GM12878 (cell line): ENCODE results near the gene MAMDC2. TPM values are rescaled to one million over a fixed set of nuclear protein-coding genes. Genes with fewer than 3 reads are reported as not detected.

Experiments
- ATAC-seq: fragments of 200-7000 bp; cut with Tn5 transposase; 3 replicates; pipeline ENCODE4 v1.9.1; 2020; ENCODE audit warnings: mild to moderate bottlenecking, moderate library complexity
- BruUV-seq: library from RNA; stranded (reverse); fragments of 400-500 nt; replicated peaks from 2 replicates; lab custom pipeline; 2021; lab: Mats Ljungman, UMichigan
- CTCF ChIA-PET: fragments of 300-600 bp; sonication (Branson Sonifier 250); formaldehyde crosslinking; extraction: SDS; loops from one replicate; lab custom pipeline; 2021; ENCODE audit warnings: inconsistent platforms; lab: Yijun Ruan, JAX
- POLR2A ChIA-PET: fragments of 350-600 bp; formaldehyde crosslinking; extraction: SDS; loops from one replicate; lab custom pipeline; 2021; ENCODE audit warnings: inconsistent platforms; lab: Charles Lee
- RAD21 ChIA-PET: fragments of 300-600 bp; sonication (Branson Sonifier 250); formaldehyde crosslinking; loops from one replicate; lab custom pipeline; 2023; ENCODE audit warnings: antibody characterized with exemption; ENCODE audit not compliant: unreplicated experiment; lab: Charles Lee
- SMC1A ChIA-PET: fragments of 300-600 bp; sonication (Branson Sonifier 250); formaldehyde crosslinking; loops from one replicate; lab custom pipeline; 2023; ENCODE audit not compliant: unreplicated experiment, uncharacterized antibody; lab: Charles Lee
- DNase-seq: peaks from one replicate; pipeline ENCODE4 v3.0.0-alpha.2; 2011; ENCODE audit warnings: low read depth, low spot score
- FAIRE-seq: peaks from 3 replicates; lab custom pipeline; 2011; peaks lifted over from hg19 to GRCh38; lab: Jason Lieb, UNC
- H2AFZ ChIP-seq: 2 replicates; pipeline ENCODE4 v1.6.0; 2011; ENCODE audit warnings: low read depth, low read length, control low read depth; ENCODE audit not compliant: control insufficient read depth
- H3K27ac ChIP-seq: 2 replicates; pipeline ENCODE4 v1.5.1; 2011; ENCODE audit warnings: control low read depth; ENCODE audit not compliant: control insufficient read depth, insufficient read depth
- H3K27me3 ChIP-seq, 2 experiments: replicated peaks in 1 of 2; 2 replicates each; pipeline versions ENCODE4 v1.6.0 to v1.6.1; 2011; ENCODE audit warnings: low read length in 1 of 2; ENCODE audit not compliant: control insufficient read depth in 2 of 2, insufficient read depth in 2 of 2
- H3K36me3 ChIP-seq, 2 experiments: 2 replicates each; pipeline ENCODE4 v1.5.1; 2011; ENCODE audit warnings: low read length in 1 of 2; ENCODE audit not compliant: control insufficient read depth in 2 of 2, insufficient read depth in 2 of 2
- H3K4me1 ChIP-seq: 2 replicates; pipeline ENCODE4 v1.6.1; 2011; ENCODE audit warnings: mild to moderate bottlenecking, low read length, moderate library complexity, mixed read lengths; ENCODE audit not compliant: control insufficient read depth, insufficient read depth
- H3K4me2 ChIP-seq: 2 replicates; pipeline ENCODE4 v1.6.0; 2011; ENCODE audit warnings: control low read depth; ENCODE audit not compliant: control insufficient read depth, insufficient read depth
- H3K4me3 ChIP-seq: fragments of 200-600 bp; sonication (generic); 2 replicates; pipeline ENCODE4 v1.5.1; 2016
- H3K79me2 ChIP-seq: 2 replicates; pipeline ENCODE4 v1.6.0; 2011; ENCODE audit warnings: low read length; ENCODE audit not compliant: control insufficient read depth, insufficient read depth
- H3K9ac ChIP-seq: 2 replicates; pipeline ENCODE4 v1.8.0; 2011; ENCODE audit warnings: low read length, control low read depth, mixed read lengths; ENCODE audit not compliant: control insufficient read depth, insufficient read depth
- H3K9me3 ChIP-seq: replicated peaks from 3 replicates; pipeline ENCODE4 v1.5.1; 2011; ENCODE audit warnings: mild to moderate bottlenecking, low read length; ENCODE audit not compliant: control insufficient read depth, insufficient read depth
- H4K20me1 ChIP-seq: 2 replicates; pipeline ENCODE4 v1.6.0; 2011; ENCODE audit not compliant: control insufficient read depth, insufficient read depth
- BHLHE40 ChIP-seq, 2 experiments: fragments of 450-650 bp in 1 of 2; IDR thresholded peaks; 2 replicates each; pipeline ENCODE4 v1.6.1; 2011 to 2017; ENCODE audit warnings: low read depth in 2 of 2, borderline replicate concordance in 1 of 2, improper control_type of control experiment in 1 of 2, low read length in 1 of 2, mild to moderate bottlenecking in 1 of 2
- HDAC2 ChIP-seq: fragments of 200-600 bp; sonication (generic); IDR thresholded peaks from 2 replicates; pipeline ENCODE4 v1.6.1; 2017
- MTA2 ChIP-seq: fragments of 450-650 bp; IDR thresholded peaks from 2 replicates; pipeline ENCODE4 v1.6.1; 2016; ENCODE audit warnings: low read depth, mild to moderate bottlenecking, moderate library complexity
- ZBED1 ChIP-seq: IDR thresholded peaks from 2 replicates; pipeline ENCODE4 v1.6.1; 2016; ENCODE audit warnings: borderline replicate concordance
- WGBS: methylation state at CpG from one replicate; pipeline ENCODE4 v1.1.6; 2016; ENCODE audit warnings: low lambda C conversion rate; ENCODE audit not compliant: insufficient replicate concordance, insufficient coverage; ENCODE audit errors: missing lambda C conversion rate; 5-methylcytosine and 5-hydroxymethylcytosine counted together
- in situ Hi-C: fragments of 300-500 bp; cut with MboI; formaldehyde crosslinking; loops from 9 replicates; pipeline ENCODE4 v1.14.3; 2018; ENCODE audit warnings: mixed read lengths
- intact Hi-C: fragments of 100-400 bp; cut with micrococcal nuclease; formaldehyde crosslinking; loops from one replicate; pipeline ENCODE4 v1.14.2; 2022; ENCODE audit not compliant: unreplicated experiment
- polyA plus RNA-seq, 11 experiments: library from polyadenylated mRNA; depleted of rRNA in 4 of 11; unstranded in 6 of 11; stranded (reverse) in 5 of 11; fragments of >200 nt; fragmentation: Nextera tagmentation in 4 of 11; fragmentation: Illumina TruSeq in 1 of 11; extraction: Ambion mirVana in 4 of 11; extraction: Trizol in 1 of 11; gene quantifications; 1 replicate in 1 of 11; 2 replicates in 10 of 11; pipeline versions ENCODE4 v1.2.1 to v1.2.3, GENCODE V29; 2011 to 2016; ENCODE audit warnings: inconsistent platforms in 2 of 11, missing spikeins in 2 of 11, low read depth in 1 of 11
- total RNA-seq, 4 experiments: library from RNA; depleted of rRNA in 3 of 4; stranded (reverse); fragments of >200 nt in 3 of 4; fragmentation: Illumina TruSeq in 1 of 4; extraction: Trizol in 1 of 4; gene quantifications; 2 replicates each; pipeline versions ENCODE4 v1.2.1 to v1.2.3, GENCODE V29; 2013 to 2021
- TF ChIP-seq, protein P1 (sequence below): IDR thresholded peaks from 2 replicates; pipeline ENCODE4 v1.6.1; 2012; ENCODE audit warnings: low read depth, low read length, improper control_type of control experiment

The MAMDC2 gene
- total and polyA plus RNA-seq, 10 of the 15 experiments (the other 5 are each of a cell fraction or from before 2014, with no cell fraction given) = 0.01 to 0.09 TPM; not detected in 8

DNA sequence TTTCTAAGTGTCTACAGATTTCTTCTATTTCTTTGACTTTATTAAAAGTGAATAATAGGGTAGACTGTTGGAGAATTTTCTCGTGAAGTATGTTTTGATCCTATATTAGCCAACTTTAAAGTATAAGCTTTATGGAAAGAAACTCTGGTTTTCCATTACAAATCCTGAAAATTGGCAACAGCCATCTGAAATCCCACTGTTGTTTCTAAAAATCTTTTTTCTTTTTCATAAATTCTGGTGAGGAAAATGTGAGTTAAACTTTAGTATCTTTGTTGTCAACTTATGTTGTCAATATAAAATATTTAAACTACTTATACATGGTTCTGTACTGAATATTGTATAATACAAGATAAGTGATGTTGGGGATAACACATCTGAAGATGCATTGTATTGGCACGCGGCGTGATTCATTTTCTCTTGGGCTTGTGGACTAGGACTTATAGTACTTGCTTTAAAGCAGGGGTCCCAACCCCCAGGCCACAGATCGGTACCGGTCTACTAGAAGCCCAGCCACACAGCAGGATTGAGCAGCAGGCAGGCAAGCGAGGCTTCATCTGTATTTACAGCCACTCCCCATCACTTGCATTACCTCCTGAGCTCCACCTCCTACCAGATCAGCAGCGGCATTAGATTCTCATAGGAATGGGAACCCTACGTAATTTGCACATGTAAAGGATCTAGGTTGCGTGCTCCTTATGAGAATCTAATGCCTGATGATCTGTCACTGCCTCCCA lies 12.7 kb downstream of the MAMDC2 start:
- no peaks in the 10 kb centered on the region for H3K36me3 ChIP-seq
- in situ Hi-C loops (no loop called here), intact Hi-C loops (no loop called here)
- no peak for ATAC-seq
- no peak overlapping the region for H3K9ac ChIP-seq
- H4K20me1 ChIP-seq = no peaks in the 10 kb centered on the region
- TF ChIP-seq, protein P1, sequence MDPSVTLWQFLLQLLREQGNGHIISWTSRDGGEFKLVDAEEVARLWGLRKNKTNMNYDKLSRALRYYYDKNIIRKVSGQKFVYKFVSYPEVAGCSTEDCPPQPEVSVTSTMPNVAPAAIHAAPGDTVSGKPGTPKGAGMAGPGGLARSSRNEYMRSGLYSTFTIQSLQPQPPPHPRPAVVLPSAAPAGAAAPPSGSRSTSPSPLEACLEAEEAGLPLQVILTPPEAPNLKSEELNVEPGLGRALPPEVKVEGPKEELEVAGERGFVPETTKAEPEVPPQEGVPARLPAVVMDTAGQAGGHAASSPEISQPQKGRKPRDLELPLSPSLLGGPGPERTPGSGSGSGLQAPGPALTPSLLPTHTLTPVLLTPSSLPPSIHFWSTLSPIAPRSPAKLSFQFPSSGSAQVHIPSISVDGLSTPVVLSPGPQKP = no peak
- TF ChIP-seq ZBED1 = no peak
- no peak for TF ChIP-seq HDAC2
- TF ChIP-seq MTA2 = no peak
- no peak overlapping the region for H3K27ac ChIP-seq
- ChIA-PET POLR2A (no interaction called here), SMC1A (interaction anchor here (1.1 kb wide), 1 partner anchor 10 kb away, joined by 3 read pairs; no protein-coding TSS in a partner anchor), CTCF (no interaction called here), RAD21 (no interaction called here)
- WGBS = 31% methylated on average over 10 of the region's 10 CpGs
- H3K4me1 ChIP-seq = no peaks in the 10 kb centered on the region
- BruUV-seq = no TSS peak
- no peak overlapping the region for H2AFZ ChIP-seq
- no peak for DNase-seq
- no peak overlapping the region for H3K4me3 ChIP-seq
- FAIRE-seq = no peak
- H3K27me3 ChIP-seq = no peaks in the 10 kb centered on the region; a peak in 2 of 4 replicates
- H3K9me3 ChIP-seq = no peaks in the 10 kb centered on the region; the same call in 2 of the 3 replicates
- no peaks in the 10 kb centered on the region for H3K79me2 ChIP-seq
- no peak overlapping the region for H3K4me2 ChIP-seq

DNA sequence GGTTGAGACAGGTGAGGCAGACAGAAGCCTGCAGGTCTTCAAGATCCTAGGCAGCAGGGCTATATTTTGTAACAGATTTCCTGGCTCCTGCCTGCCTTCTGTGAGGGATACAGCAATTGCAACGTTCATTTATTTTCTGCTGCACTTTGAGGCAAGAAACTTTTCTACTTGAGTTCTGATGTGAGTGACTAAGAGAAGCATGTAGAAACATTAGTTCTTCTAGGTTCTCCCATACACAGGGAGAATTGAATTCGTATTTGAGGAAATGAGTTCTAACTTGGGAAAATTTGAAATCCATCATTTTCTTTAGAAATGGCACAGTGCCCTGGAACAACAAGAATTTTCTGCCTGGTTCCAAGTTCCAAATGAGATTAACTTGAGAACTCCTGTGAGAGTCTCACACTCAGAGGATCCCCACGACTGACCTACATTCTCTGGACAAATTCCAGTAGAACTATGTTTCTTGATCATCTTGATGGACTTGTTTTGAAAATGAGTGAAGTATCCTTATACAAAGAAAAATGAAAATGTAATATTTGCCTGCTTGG lies 15.0 kb downstream of the MAMDC2 start:
- 3% methylated on average over 3 of the region's 3 CpGs for WGBS
- RAD21 ChIA-PET = no interaction called here
- Histone ChIP-seq H3K27ac (no peak overlapping the region), H3K79me2 (no peaks in the 10 kb centered on the region), H4K20me1 (no peaks in the 10 kb centered on the region), H3K4me3 (no peak overlapping the region), H3K4me1 (no peaks in the 10 kb centered on the region), H3K4me2 (no peak overlapping the region), H2AFZ (no peak overlapping the region), H3K36me3 (no peaks in the 10 kb centered on the region), H3K27me3 (no peaks in the 10 kb centered on the region; a peak in 2 of 4 replicates), H3K9me3 (no peaks in the 10 kb centered on the region; the same call in 2 of the 3 replicates), H3K9ac (no peak overlapping the region)
- POLR2A ChIA-PET = interaction anchor here (0.6 kb wide), 1 partner anchor 866 kb away, joined by 3 read pairs; no protein-coding TSS in a partner anchor
- DNase-seq = no peak
- in situ Hi-C loops = no loop called here
- no peak for FAIRE-seq
- intact Hi-C loops = no loop called here
- no peak for TF ChIP-seq BHLHE40 (IDR thresholded peaks at IDR 0.05; ENCODE audit: borderline replicate concordance in 1 of 2, low read depth in 2 of 2, low read length in 1 of 2)
- SMC1A ChIA-PET = no interaction called here
- BruUV-seq = no TSS peak
- CTCF ChIA-PET = no interaction called here
- no peak for ATAC-seq
